ENCODE data around the gene SPPL2C. TPM values are rescaled to one million over a fixed set of nuclear protein-coding genes. Genes with fewer than 3 reads are reported as not detected.

The SPPL2C gene
- polyA plus RNA-seq, 1 experiment, result not detected

GRCh38 chr17:45841186-45841585 is 3.5 kb upstream of the SPPL2C start:
- H3K27me3 ChIP-seq (ENCODE audit: control insufficient read depth, insufficient read depth, low read length), result peaks cover 9% of the 10 kb centered on the region
- no peaks in the 10 kb centered on the region for H3K9me3 ChIP-seq (ENCODE audit: control insufficient read depth, insufficient read depth, low read length)
- no peak overlapping the region for H3K4me3 ChIP-seq (ENCODE audit: low read depth, low read length)
- DNase-seq (ENCODE audit: low read depth, low spot score), result no peak
- TF ChIP-seq, protein P1, sequence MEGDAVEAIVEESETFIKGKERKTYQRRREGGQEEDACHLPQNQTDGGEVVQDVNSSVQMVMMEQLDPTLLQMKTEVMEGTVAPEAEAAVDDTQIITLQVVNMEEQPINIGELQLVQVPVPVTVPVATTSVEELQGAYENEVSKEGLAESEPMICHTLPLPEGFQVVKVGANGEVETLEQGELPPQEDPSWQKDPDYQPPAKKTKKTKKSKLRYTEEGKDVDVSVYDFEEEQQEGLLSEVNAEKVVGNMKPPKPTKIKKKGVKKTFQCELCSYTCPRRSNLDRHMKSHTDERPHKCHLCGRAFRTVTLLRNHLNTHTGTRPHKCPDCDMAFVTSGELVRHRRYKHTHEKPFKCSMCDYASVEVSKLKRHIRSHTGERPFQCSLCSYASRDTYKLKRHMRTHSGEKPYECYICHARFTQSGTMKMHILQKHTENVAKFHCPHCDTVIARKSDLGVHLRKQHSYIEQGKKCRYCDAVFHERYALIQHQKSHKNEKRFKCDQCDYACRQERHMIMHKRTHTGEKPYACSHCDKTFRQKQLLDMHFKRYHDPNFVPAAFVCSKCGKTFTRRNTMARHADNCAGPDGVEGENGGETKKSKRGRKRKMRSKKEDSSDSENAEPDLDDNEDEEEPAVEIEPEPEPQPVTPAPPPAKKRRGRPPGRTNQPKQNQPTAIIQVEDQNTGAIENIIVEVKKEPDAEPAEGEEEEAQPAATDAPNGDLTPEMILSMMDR (IDR thresholded peaks at IDR 0.05; ENCODE audit: low read depth, low read length), result no peak
- CTCF ChIA-PET, result interaction anchor here (0.6 to 1.0 kb wide), 2 partner anchors 9 kb away, joined by 3 to 4 read pairs; no protein-coding TSS in a partner anchor
- H3K27ac ChIP-seq (ENCODE audit: low read depth, low read length), result no peak overlapping the region
- POLR2A ChIA-PET, result no interaction called here

DNA sequence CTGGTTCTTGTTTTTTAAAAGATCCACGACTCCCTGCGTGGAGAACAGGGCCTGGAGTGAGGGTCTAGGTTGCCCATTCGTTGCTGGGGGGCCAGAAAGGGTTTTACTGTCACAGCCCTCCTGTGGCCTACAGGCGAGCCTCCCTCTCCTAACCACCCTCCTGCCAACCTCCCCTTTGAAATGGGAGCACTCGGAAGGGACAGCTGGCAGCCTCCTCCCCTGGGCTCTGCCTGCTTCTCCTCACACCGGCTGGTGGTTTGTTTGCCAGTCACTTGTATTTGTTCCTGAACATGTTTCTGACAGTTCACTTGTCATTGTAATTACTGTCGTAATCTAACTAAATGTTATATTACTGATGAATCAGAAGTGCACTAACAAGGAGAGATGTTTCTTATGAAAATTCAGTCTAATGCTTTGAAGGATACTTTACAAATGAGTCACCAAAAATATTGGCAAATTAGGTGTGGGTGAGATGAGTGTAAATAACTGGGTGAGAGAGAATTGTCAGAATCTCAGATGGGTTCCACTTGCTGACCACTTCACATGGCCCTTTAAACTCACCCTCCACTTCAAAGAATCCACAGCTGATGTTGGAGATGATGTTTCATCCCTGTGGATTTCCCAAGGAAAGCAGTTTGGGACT is 2.7 kb upstream of the SPPL2C start:
- TF ChIP-seq, protein P1 (IDR thresholded peaks at IDR 0.05; ENCODE audit: low read depth, low read length), result no peak
- no peak for DNase-seq (ENCODE audit: low read depth, low spot score)
- POLR2A ChIA-PET, result no interaction called here
- no peaks in the 10 kb centered on the region for H3K9me3 ChIP-seq (ENCODE audit: control insufficient read depth, insufficient read depth, low read length)
- no peak overlapping the region for H3K27ac ChIP-seq (ENCODE audit: low read depth, low read length)
- no peak overlapping the region for H3K4me3 ChIP-seq (ENCODE audit: low read depth, low read length)
- peaks cover 9% of the 10 kb centered on the region for H3K27me3 ChIP-seq (ENCODE audit: control insufficient read depth, insufficient read depth, low read length)
- CTCF ChIA-PET, result interaction anchor here (0.6 to 1.2 kb wide), 2 partner anchors 10 kb away, joined by 4 to 5 read pairs; no protein-coding TSS in a partner anchor

DNA sequence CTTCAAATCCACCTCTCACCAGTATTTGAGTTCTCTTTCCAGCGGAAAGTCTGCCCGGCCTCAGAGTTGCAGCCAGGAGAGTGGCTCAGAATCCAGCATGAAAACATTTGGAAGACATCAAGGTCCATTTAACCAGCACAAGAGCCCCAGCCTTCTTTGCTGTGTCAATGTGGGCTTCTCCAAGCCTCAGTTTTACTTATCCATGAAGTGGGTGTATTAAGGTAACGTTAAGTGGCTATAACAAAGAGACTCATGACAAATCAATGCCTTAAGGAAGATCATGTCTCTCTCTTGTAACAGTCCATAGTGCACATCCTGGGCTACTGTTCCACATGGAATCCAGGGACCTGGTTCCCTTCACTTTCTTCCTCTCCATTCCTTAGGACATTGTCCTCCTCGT is 959 bp upstream of the SPPL2C start:
- CTCF ChIA-PET, result no interaction called here

DNA sequence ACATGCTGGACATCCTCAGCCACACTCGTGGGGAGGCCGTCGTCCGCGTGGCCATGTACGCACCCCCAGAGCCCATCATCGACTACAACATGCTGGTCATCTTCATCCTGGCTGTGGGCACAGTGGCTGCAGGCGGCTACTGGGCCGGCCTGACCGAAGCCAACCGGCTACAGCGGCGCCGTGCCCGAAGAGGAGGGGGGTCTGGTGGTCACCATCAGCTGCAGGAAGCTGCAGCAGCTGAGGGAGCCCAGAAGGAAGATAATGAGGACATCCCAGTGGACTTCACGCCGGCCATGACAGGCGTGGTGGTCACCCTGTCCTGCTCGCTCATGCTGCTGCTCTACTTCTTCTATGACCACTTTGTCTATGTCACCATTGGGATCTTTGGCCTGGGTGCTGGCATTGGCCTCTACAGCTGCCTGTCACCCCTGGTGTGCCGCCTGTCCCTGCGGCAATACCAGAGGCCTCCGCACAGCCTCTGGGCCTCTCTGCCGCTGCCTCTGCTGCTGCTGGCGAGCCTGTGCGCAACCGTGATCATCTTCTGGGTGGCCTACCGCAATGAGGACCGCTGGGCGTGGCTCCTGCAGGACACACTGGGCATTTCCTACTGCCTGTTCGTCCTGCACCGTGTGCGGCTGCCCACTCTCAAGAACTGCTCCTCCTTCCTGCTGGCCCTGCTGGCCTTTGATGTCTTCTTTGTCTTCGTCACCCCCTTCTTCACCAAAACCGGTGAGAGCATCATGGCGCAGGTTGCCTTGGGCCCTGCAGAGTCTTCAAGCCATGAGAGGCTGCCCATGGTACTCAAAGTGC is 900 bp downstream of the SPPL2C start:
- Histone ChIP-seq H3K27ac (ENCODE audit: low read depth, low read length) (no peak overlapping the region), H3K4me3 (ENCODE audit: low read depth, low read length) (no peak overlapping the region), H3K9me3 (ENCODE audit: control insufficient read depth, insufficient read depth, low read length) (no peaks in the 10 kb centered on the region; the same call in 1 of the 2 replicates), H3K27me3 (ENCODE audit: control insufficient read depth, insufficient read depth, low read length) (peaks cover 5% of the 10 kb centered on the region)
- ChIA-PET POLR2A (no interaction called here), CTCF (no interaction called here)
- DNase-seq (ENCODE audit: low read depth, low spot score), result no peak
- TF ChIP-seq, protein P1 (IDR thresholded peaks at IDR 0.05; ENCODE audit: low read depth, low read length), result no peak

More for the DNA sequence above, 959 bp upstream of the SPPL2C start:
- Histone ChIP-seq H3K4me3 (ENCODE audit: low read depth, low read length) (no peak overlapping the region), H3K9me3 (ENCODE audit: control insufficient read depth, insufficient read depth, low read length) (no peaks in the 10 kb centered on the region), H3K27me3 (ENCODE audit: control insufficient read depth, insufficient read depth, low read length) (peaks cover 3% of the 10 kb centered on the region), H3K27ac (ENCODE audit: low read depth, low read length) (no peak overlapping the region)
- DNase-seq (ENCODE audit: low read depth, low spot score), result no peak
- TF ChIP-seq, protein P1 (IDR thresholded peaks at IDR 0.05; ENCODE audit: low read depth, low read length), result no peak
- POLR2A ChIA-PET, result no interaction called here

DNA sequence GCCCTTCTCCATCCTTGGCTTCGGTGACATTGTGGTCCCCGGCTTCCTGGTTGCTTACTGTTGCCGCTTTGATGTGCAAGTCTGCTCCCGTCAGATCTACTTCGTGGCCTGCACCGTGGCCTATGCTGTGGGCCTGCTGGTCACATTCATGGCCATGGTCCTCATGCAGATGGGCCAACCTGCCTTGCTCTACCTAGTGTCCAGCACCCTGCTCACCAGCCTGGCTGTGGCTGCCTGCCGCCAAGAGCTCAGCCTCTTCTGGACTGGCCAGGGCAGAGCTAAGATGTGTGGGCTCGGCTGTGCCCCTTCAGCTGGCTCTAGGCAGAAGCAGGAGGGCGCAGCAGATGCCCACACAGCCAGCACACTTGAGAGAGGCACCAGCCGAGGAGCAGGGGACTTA is 1.5 kb downstream of the SPPL2C start:
- ChIA-PET CTCF (no interaction called here), POLR2A (no interaction called here)

More for the DNA sequence above, 1.5 kb downstream of the SPPL2C start:
- no peak overlapping the region for H3K27ac ChIP-seq (ENCODE audit: low read depth, low read length)
- H3K27me3 ChIP-seq (ENCODE audit: control insufficient read depth, insufficient read depth, low read length), result peaks cover 8% of the 10 kb centered on the region
- DNase-seq (ENCODE audit: low read depth, low spot score), result no peak
- H3K4me3 ChIP-seq (ENCODE audit: low read depth, low read length), result no peak overlapping the region
- TF ChIP-seq, protein P1 (IDR thresholded peaks at IDR 0.05; ENCODE audit: low read depth, low read length), result no peak
- H3K9me3 ChIP-seq (ENCODE audit: control insufficient read depth, insufficient read depth, low read length), result no peaks in the 10 kb centered on the region; the same call in 1 of the 2 replicates

Data from AG04450 (cell line).